HEK293 (cell line): Measurements from ENCODE around the gene ALKBH7.

Experiments used
- CTCF ChIP-seq: fragments of 450-650 bp; formaldehyde crosslinking; IDR thresholded peaks from 2 replicates; pipeline ENCODE4 v1.5.1; 2016; ENCODE audit warnings: missing biosample characterization, missing genetic modification characterization
- KLF10 ChIP-seq: fragments of 450-650 bp; IDR thresholded peaks from 2 replicates; pipeline ENCODE4 v1.5.1; 2018; ENCODE audit warnings: missing biosample characterization, mild to moderate bottlenecking, missing genetic modification characterization
- KLF16 ChIP-seq: fragments of 450-650 bp; formaldehyde crosslinking; IDR thresholded peaks from 2 replicates; pipeline ENCODE4 v1.5.1; 2017; ENCODE audit warnings: missing biosample characterization, missing genetic modification characterization
- SETDB1 ChIP-seq: IDR thresholded peaks from one replicate; pipeline ENCODE4 v1.6.1; 2017; ENCODE audit warnings: mild to moderate bottlenecking, low read length, moderate library complexity, mixed read lengths; ENCODE audit not compliant: insufficient read length
- ZBTB7A ChIP-seq: fragments of 450-650 bp; formaldehyde crosslinking; IDR thresholded peaks from 2 replicates; pipeline ENCODE4 v1.5.1; 2016; ENCODE audit warnings: low read depth, missing biosample characterization, missing genetic modification characterization
- ZBTB8A ChIP-seq: fragments of 450-650 bp; formaldehyde crosslinking; IDR thresholded peaks from 2 replicates; pipeline ENCODE4 v1.5.1; 2016; ENCODE audit warnings: missing biosample characterization, missing genetic modification characterization
- ZNF221 ChIP-seq: fragments of 450-650 bp; formaldehyde crosslinking; IDR thresholded peaks from 2 replicates; pipeline ENCODE4 v1.5.1; 2017; ENCODE audit warnings: missing biosample characterization, missing genetic modification characterization, borderline replicate concordance
- ZNF24 ChIP-seq: fragments of 450-650 bp; formaldehyde crosslinking; IDR thresholded peaks from 2 replicates; pipeline ENCODE4 v1.5.1; 2016; ENCODE audit warnings: missing biosample characterization, missing genetic modification characterization
- ZNF324 ChIP-seq: fragments of 450-650 bp; formaldehyde crosslinking; IDR thresholded peaks from 2 replicates; pipeline ENCODE4 v1.5.1; 2016; ENCODE audit warnings: missing biosample characterization, missing genetic modification characterization
- ZNF350 ChIP-seq: fragments of 450-650 bp; formaldehyde crosslinking; IDR thresholded peaks from 2 replicates; pipeline ENCODE4 v1.5.0; 2017; ENCODE audit warnings: missing biosample characterization, mild to moderate bottlenecking, missing genetic modification characterization
- ZNF544 ChIP-seq: fragments of 450-650 bp; formaldehyde crosslinking; IDR thresholded peaks from 2 replicates; pipeline ENCODE4 v1.5.0; 2017; ENCODE audit warnings: missing biosample characterization, missing genetic modification characterization
- ZNF776 ChIP-seq: fragments of 450-650 bp; formaldehyde crosslinking; IDR thresholded peaks from 2 replicates; pipeline ENCODE4 v1.5.0; 2017; ENCODE audit warnings: missing biosample characterization, missing genetic modification characterization, borderline replicate concordance

- no peak for TF ChIP-seq ZNF776
- TF ChIP-seq CTCF (tag by site-specific recombination) = no peak
- no peak for TF ChIP-seq SETDB1
- TF ChIP-seq ZNF24 (tag by site-specific recombination) = no peak
- no peak for TF ChIP-seq ZNF544 (tag by site-specific recombination)
- no peak for TF ChIP-seq ZNF324 (tag by site-specific recombination)
- no peak for TF ChIP-seq KLF16 (tag by site-specific recombination)
- TF ChIP-seq KLF10 (tag by site-specific recombination) = no peak
- TF ChIP-seq ZNF221 (tag by site-specific recombination) = no peak
- no peak for TF ChIP-seq ZBTB7A (tag by site-specific recombination)
- TF ChIP-seq ZBTB8A (tag by site-specific recombination) = no peak
- TF ChIP-seq ZNF350 (tag by site-specific recombination) = no peak
Observed at GRCh38 chr19:6375411-6376010, 2.9 kb downstream of the ALKBH7 start, which contains the start of gene PSPN.
